Fibroblast of peridontal ligament (primary cell): ENCODE results near the gene TNC.
A peak's percentile ranks its signal among the peaks of the same experiment; 100 is the strongest.

Experiments
- DNase-seq: peaks from one replicate; pipeline ENCODE4 v3.0.0-alpha.2; 2010; ENCODE audit errors: extremely low read depth

The TNC gene

GRCh38 chr9:115046199-115046598 is 71.8 kb downstream of the TNC start:
- no peak for DNase-seq

- no peak for DNase-seq
These were observed 74.3 kb downstream of the TNC start for GRCh38 chr9:115043632-115044031.

- peak; percentile 84 for DNase-seq
These were observed 75.0 kb downstream of the TNC start for GRCh38 chr9:115042781-115043509.

DNA sequence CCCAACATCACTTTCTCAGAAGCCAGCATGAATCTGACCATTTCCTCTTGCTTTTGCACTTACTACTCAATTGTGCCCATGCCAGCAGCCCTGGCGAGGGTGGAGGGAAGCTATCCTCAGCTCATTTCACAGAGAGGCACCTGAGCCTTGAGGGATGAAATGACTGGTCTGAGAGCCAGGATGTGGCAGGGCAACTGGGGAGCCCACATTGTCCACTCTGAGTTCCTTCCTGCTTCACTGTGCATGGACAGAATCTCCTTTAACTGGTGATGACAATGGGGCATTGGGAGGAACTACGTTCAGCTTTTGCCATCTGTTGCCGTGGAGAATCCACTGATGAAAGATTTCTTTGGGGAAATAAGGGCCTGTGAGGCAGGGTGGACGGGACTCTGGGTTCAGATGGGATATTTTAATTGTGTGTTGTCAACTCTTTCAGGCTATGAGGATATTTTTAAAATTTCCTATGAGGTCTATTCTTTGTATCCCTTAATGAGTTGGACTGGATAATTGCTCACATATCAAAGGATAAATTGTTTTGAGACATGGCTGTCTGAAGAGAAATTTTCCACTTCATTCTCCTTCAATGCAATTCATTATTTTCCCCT is 78.3 kb downstream of the TNC start:
- DNase-seq: no peak

DNA sequence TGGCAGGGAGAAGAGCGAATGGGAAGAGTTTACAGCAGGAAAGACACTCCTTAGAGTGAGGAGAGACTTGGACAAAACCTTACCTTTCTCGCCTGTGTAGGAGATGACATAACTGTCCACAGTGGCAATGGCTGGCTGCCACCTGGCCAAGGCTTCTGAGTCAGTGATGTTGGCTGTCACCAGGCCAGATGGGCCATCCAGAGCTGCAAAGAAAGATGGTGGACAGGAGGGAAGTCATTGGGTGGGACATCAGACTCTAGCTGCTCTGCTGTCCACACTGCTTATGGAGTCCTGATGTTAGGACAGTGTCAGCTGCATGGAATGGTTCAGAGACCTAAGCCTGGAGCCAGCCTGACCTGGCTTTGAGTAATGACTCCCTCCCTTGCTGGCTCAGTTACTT is 79.8 kb downstream of the TNC start:
- DNase-seq: no peak

GRCh38 chr9:115036691-115037090 is 81.3 kb downstream of the TNC start:
- no peak for DNase-seq

DNA sequence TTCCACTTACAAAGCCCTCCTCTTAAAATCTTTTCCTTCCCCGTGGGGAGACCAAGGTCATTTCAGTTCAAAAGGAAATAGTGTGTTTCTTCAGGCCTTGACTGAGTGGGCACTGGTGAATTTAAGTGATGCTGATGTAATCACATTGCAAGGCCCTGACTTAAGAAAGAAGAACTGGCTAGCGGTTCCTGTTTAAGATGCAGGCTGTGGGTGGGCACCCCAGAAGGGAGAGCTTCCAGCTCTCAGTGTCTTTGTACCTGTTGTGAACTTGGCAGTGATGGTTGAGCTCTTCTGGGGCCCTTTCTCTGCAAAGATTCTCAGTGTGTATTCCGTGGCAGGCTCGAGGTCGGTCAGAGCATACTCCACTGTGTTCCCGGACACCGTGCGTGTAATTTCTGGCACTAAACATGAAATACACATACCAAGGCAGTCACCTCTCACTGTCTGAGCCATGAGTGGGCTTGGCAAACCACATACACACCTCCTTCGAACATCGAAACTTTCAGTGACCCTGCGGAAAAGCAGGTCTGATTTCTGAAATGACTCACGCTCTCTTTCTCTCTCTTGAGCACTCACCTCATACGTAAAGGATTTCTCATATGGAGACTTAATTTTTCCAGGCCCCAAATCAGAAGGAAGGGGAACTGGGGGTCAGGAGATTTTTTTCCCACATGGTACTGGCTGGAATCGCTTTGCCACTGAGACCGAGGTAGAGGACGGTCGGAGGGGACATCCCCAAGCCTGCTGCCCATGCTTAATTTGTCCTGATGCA is 81.9 kb downstream of the TNC start:
- DNase-seq: peak; percentile 94

DNA sequence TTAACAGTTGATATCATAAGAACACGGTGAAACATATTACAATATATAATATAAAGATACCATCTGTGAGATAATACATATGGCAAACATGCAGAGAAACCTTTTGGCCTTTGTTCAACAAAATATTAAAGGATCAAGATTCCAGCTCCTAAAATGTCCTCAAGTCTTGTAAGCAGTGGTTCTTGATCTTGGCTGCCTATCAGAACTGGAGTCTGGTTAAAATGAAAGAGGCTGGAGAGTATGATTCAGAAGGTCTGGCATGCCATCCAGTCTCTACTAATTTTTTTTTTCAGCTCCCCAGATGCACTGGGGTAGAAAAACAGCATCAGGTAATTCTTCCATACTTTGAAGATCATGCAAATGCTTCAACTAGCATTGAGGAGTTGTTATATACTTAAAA is 83.2 kb downstream of the TNC start:
- DNase-seq: peak; percentile 95

DNA sequence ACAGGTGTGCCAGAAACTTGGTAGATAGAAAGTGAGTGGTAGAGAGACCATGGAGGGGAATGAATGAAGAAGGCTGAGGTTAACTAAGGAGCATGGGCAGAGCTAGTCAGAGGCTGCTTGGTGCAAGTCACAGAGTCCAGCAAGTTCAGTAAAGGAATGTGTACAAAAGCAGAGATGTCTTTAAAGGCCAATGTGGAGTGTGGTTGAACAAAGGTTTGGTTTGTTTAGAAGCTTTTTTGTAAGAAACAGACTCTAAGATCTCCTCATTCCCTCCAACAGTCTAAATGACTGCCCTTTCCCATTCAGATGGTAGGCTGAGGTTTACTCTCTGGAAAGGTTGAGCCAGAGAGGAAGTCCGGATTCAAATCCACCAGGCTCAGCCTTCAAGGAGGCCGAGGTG is 84.2 kb downstream of the TNC start:
- no peak for DNase-seq

GRCh38 chr9:115032296-115032695 is 85.7 kb downstream of the TNC start:
- DNase-seq: no peak

DNA sequence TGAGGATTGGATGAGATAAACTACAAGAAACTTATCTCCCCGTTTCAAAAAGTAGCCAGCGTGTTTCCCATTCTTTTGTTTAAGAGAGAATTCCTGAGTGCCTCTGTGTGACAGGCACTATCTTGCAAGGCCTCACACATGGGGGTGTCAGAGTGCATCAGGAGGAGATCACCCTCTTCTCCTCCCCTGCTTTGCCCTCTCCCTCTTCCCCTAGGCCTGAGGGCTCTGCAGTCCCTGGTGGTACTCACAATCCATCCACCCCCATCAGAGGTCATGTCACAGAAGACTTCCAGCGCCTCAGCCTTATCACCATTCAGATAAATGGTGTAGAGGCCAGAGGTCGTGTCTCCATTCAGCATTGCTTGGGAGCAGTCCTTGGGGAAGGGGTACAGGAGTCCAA is 88.0 kb downstream of the TNC start:
- DNase-seq: no peak

GRCh38 chr9:115025721-115026120 is 92.2 kb downstream of the TNC start:
- DNase-seq: no peak

GRCh38 chr9:115024925-115025535 is 92.9 kb downstream of the TNC start:
- DNase-seq: no peak

GRCh38 chr9:115022760-115023434 is 95.1 kb downstream of the TNC start:
- peak; percentile 87 for DNase-seq

GRCh38 chr9:115018547-115019435 is 99.2 kb downstream of the TNC start:
- peak; percentile 87 for DNase-seq

- DNase-seq: no peak
These were observed 101.6 kb downstream of the TNC start for GRCh38 chr9:115016344-115016743.

DNA sequence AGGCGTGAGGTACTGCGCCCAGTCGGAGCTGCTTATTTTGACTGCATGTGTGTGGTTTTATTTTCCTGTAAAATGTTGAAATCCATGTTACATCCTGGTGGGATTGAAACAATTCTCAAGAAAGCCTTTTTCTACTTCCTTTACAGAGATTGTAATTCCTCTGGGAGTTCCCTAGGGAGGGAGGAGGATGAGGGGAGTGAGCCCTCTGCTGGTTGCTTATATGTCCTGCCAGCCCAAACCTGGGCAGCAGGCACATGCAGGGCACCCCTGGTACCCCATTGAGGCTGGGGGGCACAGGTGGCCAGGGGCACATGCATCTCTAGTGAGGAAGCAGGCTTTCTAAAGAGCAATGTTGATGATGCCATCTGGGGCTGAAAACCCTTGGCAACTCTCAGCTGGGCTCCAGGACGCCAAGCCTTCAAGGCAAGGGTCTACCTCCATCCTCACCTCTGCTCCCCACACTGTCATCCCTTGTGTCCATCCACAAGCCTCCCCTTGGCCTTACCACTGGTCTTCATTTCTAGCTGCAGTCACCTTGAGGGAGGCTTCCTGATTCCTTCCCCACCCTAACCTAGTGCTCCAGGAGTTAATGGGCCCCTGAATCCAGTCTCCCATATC is 102.8 kb downstream of the TNC start:
- DNase-seq: peak; percentile 79

DNA sequence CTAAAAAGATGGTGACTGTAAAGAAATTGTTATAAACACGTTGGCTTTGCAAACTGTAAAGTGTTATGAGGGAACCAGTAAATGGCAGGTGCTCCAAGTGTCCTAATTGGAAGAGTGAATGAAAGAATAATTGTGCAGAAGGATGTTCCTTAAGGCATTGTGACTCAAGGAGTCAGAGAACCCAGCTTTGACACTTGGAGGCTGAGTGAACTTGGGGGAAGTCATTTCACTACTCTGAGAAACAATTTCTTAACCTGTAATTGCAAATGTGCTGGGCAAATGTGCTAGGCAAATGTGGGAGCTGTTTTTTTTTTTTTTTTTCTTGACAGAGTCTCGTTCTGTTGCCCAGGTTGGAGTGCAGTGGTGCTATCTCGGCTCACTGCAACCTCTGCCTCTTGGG is 103.5 kb downstream of the TNC start:
- no peak for DNase-seq

DNA sequence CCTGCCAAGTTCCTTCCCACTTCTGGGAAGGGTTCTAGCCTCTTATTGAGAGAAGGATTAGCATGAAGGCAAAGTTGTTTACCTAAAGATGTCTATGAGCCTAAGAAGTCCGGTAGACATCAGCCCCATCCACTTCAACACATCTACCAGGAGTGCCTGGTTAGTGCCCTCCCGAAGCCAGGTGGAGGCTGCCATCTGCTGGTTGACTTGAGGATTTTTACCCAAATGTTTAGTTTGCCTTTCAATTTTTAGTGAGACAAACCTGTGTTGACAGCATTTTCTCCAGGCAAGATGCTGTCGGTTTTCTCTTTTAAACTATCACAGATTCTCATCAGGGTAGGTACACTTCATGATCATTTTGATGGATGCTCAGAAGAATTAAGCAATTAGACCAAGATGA is 104.0 kb downstream of the TNC start:
- DNase-seq: peak; percentile 88

DNA sequence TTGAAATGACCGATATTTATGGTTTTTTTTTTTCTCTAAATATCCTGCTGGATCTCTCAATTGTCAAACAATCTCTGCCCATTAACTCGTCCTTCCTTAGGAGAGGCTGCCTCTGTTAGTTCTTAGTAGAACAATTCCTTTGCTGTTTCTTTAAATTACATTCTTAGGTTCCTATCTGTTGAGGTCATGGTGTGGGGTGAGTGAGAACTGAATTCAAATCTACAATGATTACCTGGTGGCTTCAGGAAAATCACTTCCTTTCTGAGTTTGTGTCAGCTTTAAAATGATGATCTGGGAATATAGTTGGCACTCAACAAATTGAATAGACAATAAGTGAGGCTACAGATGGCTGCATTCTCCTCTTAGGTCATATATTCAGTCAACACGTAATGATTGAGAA is 105.5 kb downstream of the TNC start:
- no peak for DNase-seq

GRCh38 chr9:115010874-115011273 is 107.1 kb downstream of the TNC start:
- DNase-seq: no peak
